NB4 (cell line): ENCODE results near the gene LRMDA.

ENCODE experiments used
- DNase-seq: peaks from one replicate; pipeline ENCODE4 v3.0.0; 2010; ENCODE audit warnings: low read depth
- H3K4me3 ChIP-seq: one replicate; pipeline ENCODE4 v1.5.1; 2011; ENCODE audit warnings: mild to moderate bottlenecking, low read depth, low read length, moderate library complexity
- CTCF ChIP-seq: IDR thresholded peaks from one replicate; pipeline ENCODE4 v1.5.1; 2012; ENCODE audit warnings: low read depth, low read length
- MAX ChIP-seq: IDR thresholded peaks from 2 replicates; pipeline ENCODE4 v1.6.1; 2011; ENCODE audit warnings: low read depth, low read length
- MYC ChIP-seq: IDR thresholded peaks from 2 replicates; pipeline ENCODE4 v1.6.1; 2011; ENCODE audit warnings: low read depth, low read length
- POLR2A ChIP-seq: IDR thresholded peaks from 2 replicates; pipeline ENCODE4 v1.6.1; 2011; ENCODE audit warnings: mild to moderate bottlenecking; ENCODE audit not compliant: insufficient read length; ENCODE audit errors: extremely low read depth

LRMDA gene

GRCh38 chr10:75788394-75789205, 357.2 kb downstream of the LRMDA start:
- peak; percentile 16 for DNase-seq
- TF ChIP-seq CTCF (no peak), MAX (no peak), POLR2A (no peak), MYC (no peak)
- H3K4me3 ChIP-seq = no peak overlapping the region

- TF ChIP-seq MAX = no peak
- no peak for TF ChIP-seq MYC
- TF ChIP-seq POLR2A = no peak
- no peak for TF ChIP-seq CTCF
- DNase-seq = no peak
- no peak overlapping the region for H3K4me3 ChIP-seq
Observed at GRCh38 chr10:75793848-75794247, 362.4 kb downstream of the LRMDA start.

DNA sequence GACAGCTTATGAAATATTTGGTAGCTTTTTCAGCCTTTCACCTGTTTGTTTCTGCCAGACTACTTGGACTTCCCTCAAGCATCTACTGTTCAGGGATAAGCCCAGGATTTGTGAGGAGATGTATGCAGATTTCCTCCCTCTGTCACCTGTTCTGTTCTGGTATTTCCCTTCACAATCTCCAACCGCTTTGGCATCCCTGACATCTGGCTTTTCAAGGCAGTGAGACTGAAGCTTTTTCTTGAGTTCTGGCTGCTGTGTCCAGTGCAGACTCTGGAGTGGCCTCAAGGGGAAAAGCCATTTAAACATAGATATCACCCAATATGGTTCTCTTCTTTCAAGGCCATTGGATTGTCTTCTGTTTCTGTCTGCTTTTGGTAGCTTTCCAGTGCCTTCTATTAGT, 369.7 kb downstream of the LRMDA start:
- no peak for DNase-seq
- no peak for TF ChIP-seq MYC
- TF ChIP-seq POLR2A = no peak
- TF ChIP-seq MAX = no peak
- TF ChIP-seq CTCF = no peak
- H3K4me3 ChIP-seq = no peak overlapping the region

GRCh38 chr10:75801661-75802060, 370.2 kb downstream of the LRMDA start:
- no peak for DNase-seq
- no peak for TF ChIP-seq MYC
- no peak overlapping the region for H3K4me3 ChIP-seq

- no peak overlapping the region for H3K4me3 ChIP-seq
- TF ChIP-seq CTCF (no peak), MYC (no peak), MAX (no peak), POLR2A (no peak)
- DNase-seq = no peak
Observed at GRCh38 chr10:75803121-75803520, 371.7 kb downstream of the LRMDA start.

GRCh38 chr10:75803816-75804552, 372.6 kb downstream of the LRMDA start:
- DNase-seq = no peak
- TF ChIP-seq POLR2A (no peak), CTCF (no peak)
- no peak overlapping the region for H3K4me3 ChIP-seq
